ENCODE results near the gene OR10H1.

Gene OR10H1

GRCh38 chr19:15759962-15760565 is 55.4 kb downstream of the OR10H1 start:
- no peak for DNase-seq

GRCh38 chr19:15758379-15758778 is 57.1 kb downstream of the OR10H1 start:
- no peak for DNase-seq

Data from stimulated activated naive CD4-positive, alpha-beta T cell treated with Interleukin-2 at 50 U/mL for 16 hours (primary cell).